Vagina (tissue), 2 donors: ENCODE data around the gene PHF5A. TPM values are rescaled to one million over a fixed set of nuclear protein-coding genes. Genes with fewer than 3 reads are reported as not detected.

Experiments
- DNase-seq, 2 donors: peaks; one replicate each; pipeline ENCODE4 v3.0.0-alpha.2; 2017; ENCODE audit errors: extremely low spot score in 2 of 2
- H3K27ac ChIP-seq: fragments of 200-600 bp; sonication (generic); one replicate; pipeline ENCODE4 v1.5.1; 2019
- H3K27me3 ChIP-seq: fragments of 200-600 bp; sonication (generic); one replicate; pipeline ENCODE4 v1.5.1; 2019
- H3K36me3 ChIP-seq, 2 donors: fragments of 200-600 bp; sonication (generic); one replicate each; pipeline ENCODE4 v1.5.1; 2017 to 2019
- H3K4me1 ChIP-seq: fragments of 200-600 bp; sonication (generic); one replicate; pipeline ENCODE4 v1.5.1; 2019
- H3K4me3 ChIP-seq, 2 donors: fragments of 200-600 bp; sonication (generic); 1 replicate in 1 of 2; 2 replicates in 1 of 2; pipeline ENCODE4 v1.5.1; 2016 to 2019
- H3K9me3 ChIP-seq: fragments of 200-600 bp; sonication (generic); one replicate; pipeline ENCODE4 v1.5.1; 2019
- CTCF ChIP-seq, 3 experiments: fragments of 450-650 bp in 2 of 3; fragments of 200-600 bp in 1 of 3; sonication (generic) in 1 of 3; IDR thresholded peaks; one replicate each; pipeline ENCODE4 v1.5.1; 2017 to 2019; ENCODE audit warnings: antibody characterized with exemption in 3 of 3, mild to moderate bottlenecking in 2 of 3, moderate library complexity in 2 of 3
- POLR2A ChIP-seq, 2 donors: fragments of 450-650 bp; IDR thresholded peaks; one replicate each; pipeline ENCODE4 v1.6.1; 2017; ENCODE audit warnings: antibody characterized with exemption in 2 of 2, mild to moderate bottlenecking in 2 of 2, moderate library complexity in 2 of 2
- POLR2AphosphoS5 ChIP-seq, 2 donors: sonication (generic); formaldehyde crosslinking; IDR thresholded peaks; one replicate each; pipeline ENCODE4 v1.9.0; 2017; ENCODE audit warnings: antibody characterized with exemption in 2 of 2, mild to moderate bottlenecking in 2 of 2, low read depth in 1 of 2; ENCODE audit not compliant: insufficient read depth in 1 of 2
- intact Hi-C: fragments of 100-400 bp; cut with DNase I; formaldehyde crosslinking; loops from one replicate; pipeline ENCODE4 v1.15.1; 2023
- total RNA-seq: library from RNA; depleted of rRNA; stranded (reverse); fragments of >200 nt; gene quantifications from one replicate; pipeline ENCODE4 v1.2.3, GENCODE V29; 2016

PHF5A gene
- total RNA-seq, 1 donor from 2014 or later: 35.4 TPM

DNA sequence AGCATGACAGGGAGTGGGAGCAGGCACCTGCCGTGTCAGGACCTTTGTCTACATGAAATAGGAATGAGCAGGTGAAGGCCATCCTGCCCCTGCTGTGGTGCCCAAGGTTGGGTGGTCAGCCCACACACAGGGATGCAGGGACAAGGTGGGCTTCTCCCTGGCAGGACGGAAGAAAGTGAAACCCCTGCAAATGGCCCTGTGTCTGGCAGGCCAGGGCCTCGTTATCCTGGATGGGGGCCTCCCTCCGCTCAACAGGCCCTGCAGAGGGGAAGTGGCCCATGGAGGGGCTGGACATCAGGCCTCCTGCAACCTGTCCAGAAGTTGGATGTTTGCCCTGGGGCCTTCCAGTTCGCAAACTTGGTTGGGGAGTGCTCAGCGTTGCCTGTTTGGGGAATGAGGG is 36.8 kb downstream of the PHF5A start:
- Histone ChIP-seq H3K4me3 (no peak overlapping the region), H3K36me3 (peaks cover 0 to 34% of the 10 kb centered on the region in 2 donors), H3K27me3 (no peaks in the 10 kb centered on the region), H3K4me1 (peaks cover 26% of the 10 kb centered on the region), H3K9me3 (no peaks in the 10 kb centered on the region), H3K27ac (no peak overlapping the region)
- TF ChIP-seq POLR2A (IDR thresholded peaks at IDR 0.05) (no peak), CTCF (IDR thresholded peaks at IDR 0.05) (no peak), POLR2AphosphoS5 (IDR thresholded peaks at IDR 0.05; ENCODE audit: insufficient read depth in 1 of 2, low read depth in 1 of 2) (no peak)
- intact Hi-C loops: no loop called here
- DNase-seq: no peak

DNA sequence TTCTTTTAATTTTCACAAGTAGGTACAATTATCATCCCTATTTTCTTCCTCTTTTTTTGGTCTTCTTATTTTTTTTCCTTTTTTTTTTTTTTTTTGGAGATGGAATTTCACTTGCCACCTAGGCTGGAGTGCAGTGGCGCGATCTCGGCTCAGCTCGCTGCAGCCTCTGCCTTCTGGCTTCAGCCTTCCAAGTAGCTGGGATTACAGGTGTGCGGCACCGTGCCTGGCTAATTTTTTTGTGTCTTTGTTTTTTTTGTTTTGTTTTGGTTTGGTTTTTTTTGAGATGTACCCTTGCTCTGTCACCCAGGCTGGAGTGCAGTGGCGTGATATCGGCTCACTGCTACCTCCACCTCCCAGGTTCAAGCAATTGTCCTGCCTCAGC is 38.5 kb downstream of the PHF5A start:
- H3K4me1 ChIP-seq: peaks cover 10% of the 10 kb centered on the region
- intact Hi-C loops: no loop called here
- H3K27me3 ChIP-seq: no peaks in the 10 kb centered on the region
- H3K36me3 ChIP-seq: peaks cover 0 to 17% of the 10 kb centered on the region in 2 donors
- H3K4me3 ChIP-seq: no peak overlapping the region
- H3K27ac ChIP-seq: no peak overlapping the region
- TF ChIP-seq POLR2A (IDR thresholded peaks at IDR 0.05) (no peak), POLR2AphosphoS5 (IDR thresholded peaks at IDR 0.05; ENCODE audit: insufficient read depth in 1 of 2, low read depth in 1 of 2) (no peak)
- no peaks in the 10 kb centered on the region for H3K9me3 ChIP-seq
- DNase-seq: no peak

DNA sequence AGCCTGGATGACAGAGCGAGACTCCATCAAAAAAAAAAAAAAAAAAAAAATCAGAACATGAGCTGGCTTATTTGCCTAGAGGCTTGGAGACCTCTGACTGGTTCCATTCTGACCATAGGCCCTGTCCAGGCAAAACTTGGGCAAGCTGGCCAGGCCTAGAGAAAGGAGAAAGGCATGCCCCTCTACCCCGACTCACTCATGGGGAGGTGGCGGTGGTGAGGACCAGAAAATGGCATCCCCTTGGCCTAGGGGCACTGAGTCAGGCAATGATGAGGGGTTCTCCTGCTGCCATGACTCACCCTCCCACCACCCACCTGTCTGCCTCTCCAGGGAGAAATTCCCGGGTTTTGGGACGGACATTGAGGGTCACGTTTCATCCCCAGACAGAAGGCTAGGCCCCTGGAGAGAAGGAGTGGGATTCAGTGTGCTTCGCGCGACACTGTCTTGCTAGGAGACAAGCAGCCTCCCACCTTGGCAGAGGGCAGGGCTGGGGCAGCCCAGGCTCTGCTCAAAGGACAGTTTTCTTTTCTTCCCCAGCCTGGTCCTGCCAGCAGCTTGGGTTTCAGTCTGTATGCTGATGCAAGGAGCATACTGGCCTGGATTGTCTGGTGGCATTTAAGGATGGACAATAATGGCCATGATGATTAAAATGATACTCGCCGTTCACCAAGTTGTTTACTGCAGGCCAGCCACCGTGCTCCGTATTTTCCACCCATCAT is 39.1 kb downstream of the PHF5A start:
- Histone ChIP-seq H3K9me3 (no peaks in the 10 kb centered on the region), H3K27ac (no peak overlapping the region), H3K27me3 (no peaks in the 10 kb centered on the region), H3K36me3 (peaks cover 0 to 12% of the 10 kb centered on the region in 2 donors), H3K4me3 (no peak overlapping the region), H3K4me1 (peaks cover 5% of the 10 kb centered on the region)
- intact Hi-C loops: no loop called here
- TF ChIP-seq POLR2A (IDR thresholded peaks at IDR 0.05) (no peak), POLR2AphosphoS5 (IDR thresholded peaks at IDR 0.05; ENCODE audit: insufficient read depth in 1 of 2, low read depth in 1 of 2) (no peak), CTCF (IDR thresholded peaks at IDR 0.05) (no peak)
- DNase-seq: no peak

GRCh38 chr22:41425660-41426365 is 42.7 kb downstream of the PHF5A start:
- no peak overlapping the region for H3K27ac ChIP-seq
- H3K4me3 ChIP-seq: no peak overlapping the region
- TF ChIP-seq CTCF (IDR thresholded peaks at IDR 0.05): no peak
- TF ChIP-seq POLR2A (IDR thresholded peaks at IDR 0.05): no peak
- TF ChIP-seq POLR2AphosphoS5 (IDR thresholded peaks at IDR 0.05; ENCODE audit: insufficient read depth in 1 of 2, low read depth in 1 of 2): no peak
- intact Hi-C loops: no loop called here
- H3K4me1 ChIP-seq: no peaks in the 10 kb centered on the region
- peaks cover 0 to 9% of the 10 kb centered on the region in 2 donors for H3K36me3 ChIP-seq
- no peaks in the 10 kb centered on the region for H3K9me3 ChIP-seq
- no peak for DNase-seq
- no peaks in the 10 kb centered on the region for H3K27me3 ChIP-seq

DNA sequence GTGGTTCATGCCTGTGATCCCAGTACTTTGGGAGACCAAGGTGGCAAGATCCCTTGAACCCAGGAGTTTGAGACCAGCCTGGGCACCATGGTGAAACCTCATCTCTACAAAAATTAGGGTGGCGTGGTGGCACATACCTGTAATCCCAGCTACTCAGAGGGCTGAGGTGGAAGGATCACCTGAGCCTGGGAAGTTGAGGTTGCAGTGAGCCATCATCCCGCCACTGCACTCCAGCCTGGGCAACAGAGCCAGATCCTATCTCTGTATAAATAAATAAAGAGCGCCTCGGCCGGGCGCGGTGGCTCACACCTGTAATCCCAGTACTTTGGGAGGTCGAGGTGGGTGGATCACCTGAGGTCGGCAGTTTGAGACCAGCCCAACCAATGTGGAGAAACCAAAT is 49.8 kb downstream of the PHF5A start:
- intact Hi-C loops: no loop called here
- peaks cover 45% of the 10 kb centered on the region for H3K4me1 ChIP-seq
- peaks cover 0 to 4% of the 10 kb centered on the region in 2 donors for H3K36me3 ChIP-seq
- TF ChIP-seq POLR2A (IDR thresholded peaks at IDR 0.05) (no peak), CTCF (IDR thresholded peaks at IDR 0.05) (no peak), POLR2AphosphoS5 (IDR thresholded peaks at IDR 0.05; ENCODE audit: insufficient read depth in 1 of 2, low read depth in 1 of 2) (no peak)
- peak overlapping the region; percentile 65 for H3K27ac ChIP-seq
- H3K27me3 ChIP-seq: no peaks in the 10 kb centered on the region
- H3K4me3 ChIP-seq: no peak overlapping the region
- no peak for DNase-seq
- no peaks in the 10 kb centered on the region for H3K9me3 ChIP-seq
